Karpas-422 (cell line): ENCODE measurements around the gene ACTR3. TPM values are rescaled to one million over a fixed set of nuclear protein-coding genes. Genes with fewer than 3 reads are reported as not detected.

ENCODE experiments used
- DNase-seq: peaks from one replicate; pipeline ENCODE4 v3.0.0-alpha.2; 2015
- H2AFZ ChIP-seq: fragments of 200-600 bp; sonication (generic); 2 replicates; pipeline ENCODE4 v1.6.1; 2014; ENCODE audit warnings: antibody characterized with exemption, low read length, mixed read lengths
- H3K27ac ChIP-seq: fragments of 200-600 bp; sonication (generic); 2 replicates; pipeline ENCODE4 v1.5.1; 2014; ENCODE audit warnings: mild to moderate bottlenecking, low read length, moderate library complexity
- H3K27me3 ChIP-seq: fragments of 200-600 bp; sonication (generic); 2 replicates; pipeline ENCODE4 v1.6.1; 2014; ENCODE audit warnings: low read length, mixed read lengths
- H3K36me3 ChIP-seq: fragments of 200-600 bp; sonication (generic); 2 replicates; pipeline ENCODE4 v1.6.1; 2014; ENCODE audit warnings: low read length, mixed read lengths; ENCODE audit not compliant: insufficient read depth
- H3K4me1 ChIP-seq: fragments of 200-600 bp; sonication (generic); 2 replicates; pipeline ENCODE4 v1.6.1; 2014; ENCODE audit warnings: mild to moderate bottlenecking, low read length, mixed read lengths
- H3K4me2 ChIP-seq: fragments of 200-600 bp; sonication (generic); 2 replicates; pipeline ENCODE4 v1.6.1; 2014; ENCODE audit warnings: low read length, low read depth, mild to moderate bottlenecking; ENCODE audit not compliant: poor library complexity, severe bottlenecking
- H3K4me3 ChIP-seq: fragments of 200-600 bp; sonication (generic); 2 replicates; pipeline ENCODE4 v1.5.1; 2014; ENCODE audit warnings: mild to moderate bottlenecking, antibody characterized with exemption, low read length, mixed read lengths
- H3K79me2 ChIP-seq: fragments of 200-600 bp; sonication (generic); 2 replicates; pipeline ENCODE4 v1.6.1; 2014; ENCODE audit warnings: mild to moderate bottlenecking, low read length, mixed read lengths
- H3K9ac ChIP-seq: fragments of 200-600 bp; sonication (generic); 2 replicates; pipeline ENCODE4 v1.6.0; 2014; ENCODE audit warnings: low read length
- H3K9me2 ChIP-seq: fragments of 200-600 bp; sonication (generic), shearing (Covaris generic); replicated peaks from 2 replicates; pipeline ENCODE4 v1.6.0; 2014; ENCODE audit warnings: mild to moderate bottlenecking, low read length, moderate library complexity; ENCODE audit not compliant: insufficient read depth
- H3K9me3 ChIP-seq: fragments of 300-700, 200-600 bp; sonication (generic); 2 replicates; pipeline ENCODE4 v1.6.1; 2014; ENCODE audit warnings: low read length, mixed read lengths
- H4K20me1 ChIP-seq: fragments of 200-600 bp; sonication (generic); 2 replicates; pipeline ENCODE4 v1.6.1; 2014; ENCODE audit warnings: mild to moderate bottlenecking, antibody characterized with exemption, low read length, low read depth; ENCODE audit not compliant: insufficient read depth
- total RNA-seq: library from RNA; depleted of rRNA; stranded (reverse); fragments of >200 nt; shearing (Covaris generic); gene quantifications from 2 replicates; pipeline ENCODE4 v1.2.3, GENCODE V29; 2014; ENCODE audit warnings: low replicate concordance

ACTR3 gene
- total RNA-seq, 1 experiment from 2014 or later = 259 TPM

- H4K20me1 ChIP-seq = no peaks in the 10 kb centered on the region
- H2AFZ ChIP-seq = no peak overlapping the region
- H3K36me3 ChIP-seq = no peaks in the 10 kb centered on the region
- no peaks in the 10 kb centered on the region for H3K79me2 ChIP-seq
- H3K9ac ChIP-seq = no peak overlapping the region
- H3K4me3 ChIP-seq = no peak overlapping the region
- no peaks in the 10 kb centered on the region for H3K9me3 ChIP-seq
- H3K27ac ChIP-seq = no peak overlapping the region
- H3K4me1 ChIP-seq = peaks cover 8% of the 10 kb centered on the region
- H3K27me3 ChIP-seq = no peaks in the 10 kb centered on the region
- no peak for DNase-seq
- H3K9me2 ChIP-seq = no peaks in the 10 kb centered on the region
- no peak overlapping the region for H3K4me2 ChIP-seq
These were observed 11.1 kb upstream of the ACTR3 start for GRCh38 chr2:113878743-113879142.

GRCh38 chr2:113879457-113879856 lies 10.4 kb upstream of the ACTR3 start:
- DNase-seq = no peak
- H3K4me1 ChIP-seq = peaks cover 8% of the 10 kb centered on the region
- H3K36me3 ChIP-seq = no peaks in the 10 kb centered on the region
- H3K27ac ChIP-seq = no peak overlapping the region
- no peak overlapping the region for H3K4me2 ChIP-seq
- H3K27me3 ChIP-seq = no peaks in the 10 kb centered on the region
- no peaks in the 10 kb centered on the region for H3K9me2 ChIP-seq
- H2AFZ ChIP-seq = no peak overlapping the region
- no peak overlapping the region for H3K4me3 ChIP-seq
- H3K9me3 ChIP-seq = no peaks in the 10 kb centered on the region
- no peak overlapping the region for H3K9ac ChIP-seq
- H4K20me1 ChIP-seq = no peaks in the 10 kb centered on the region
- H3K79me2 ChIP-seq = no peaks in the 10 kb centered on the region

GRCh38 chr2:113886479-113887008 lies 3.3 kb upstream of the ACTR3 start:
- H3K27ac ChIP-seq = peak overlapping the region; percentile 90
- H3K4me3 ChIP-seq = peak overlapping the region; percentile 91
- H4K20me1 ChIP-seq = no peaks in the 10 kb centered on the region
- DNase-seq = peak; percentile 78
- peaks cover 39% of the 10 kb centered on the region for H3K4me1 ChIP-seq
- peak overlapping the region; percentile 96 for H3K9ac ChIP-seq
- H3K36me3 ChIP-seq = no peaks in the 10 kb centered on the region
- peak overlapping the region; percentile 81 for H3K4me2 ChIP-seq
- H3K9me2 ChIP-seq = no peaks in the 10 kb centered on the region
- no peak overlapping the region for H2AFZ ChIP-seq
- peaks cover 33% of the 10 kb centered on the region for H3K79me2 ChIP-seq
- H3K27me3 ChIP-seq = no peaks in the 10 kb centered on the region
- no peaks in the 10 kb centered on the region for H3K9me3 ChIP-seq

GRCh38 chr2:113887009-113887792 lies 2.7 kb upstream of the ACTR3 start:
- peak overlapping the region; percentile 81 for H3K4me2 ChIP-seq
- H3K79me2 ChIP-seq = peaks cover 40% of the 10 kb centered on the region
- H4K20me1 ChIP-seq = peaks cover 3% of the 10 kb centered on the region; the same call in 1 of the 2 replicates
- no peak for DNase-seq
- no peaks in the 10 kb centered on the region for H3K9me3 ChIP-seq
- H2AFZ ChIP-seq = no peak overlapping the region
- peaks cover 46% of the 10 kb centered on the region for H3K4me1 ChIP-seq
- peak overlapping the region; percentile 96 for H3K9ac ChIP-seq
- no peaks in the 10 kb centered on the region for H3K9me2 ChIP-seq
- no peaks in the 10 kb centered on the region for H3K27me3 ChIP-seq
- H3K27ac ChIP-seq = peak overlapping the region; percentile 90
- peak overlapping the region; percentile 91 for H3K4me3 ChIP-seq
- no peaks in the 10 kb centered on the region for H3K36me3 ChIP-seq

GRCh38 chr2:113888641-113889470 lies 1.0 kb upstream of the ACTR3 start:
- Histone ChIP-seq H3K9me3 (no peaks in the 10 kb centered on the region), H3K79me2 (peaks cover 57% of the 10 kb centered on the region), H4K20me1 (peaks cover 14% of the 10 kb centered on the region), H3K9ac (peak overlapping the region; percentile 96), H3K27ac (peak overlapping the region; percentile 90), H3K27me3 (no peaks in the 10 kb centered on the region), H3K4me3 (peak overlapping the region; percentile 91), H3K9me2 (no peaks in the 10 kb centered on the region), H3K4me2 (peak overlapping the region; percentile 81), H2AFZ (no peak overlapping the region), H3K4me1 (peaks cover 62% of the 10 kb centered on the region), H3K36me3 (peaks cover 10% of the 10 kb centered on the region; the same call in 1 of the 2 replicates)
- DNase-seq = peak; percentile 51

- peak overlapping the region; percentile 86 for H3K4me3 ChIP-seq
- H2AFZ ChIP-seq = no peak overlapping the region
- H3K4me1 ChIP-seq = peaks cover 73% of the 10 kb centered on the region
- H3K9me3 ChIP-seq = no peaks in the 10 kb centered on the region
- no peaks in the 10 kb centered on the region for H3K9me2 ChIP-seq
- peaks cover 73% of the 10 kb centered on the region for H3K79me2 ChIP-seq
- peaks cover 26% of the 10 kb centered on the region; the same call in 1 of the 2 replicates for H3K36me3 ChIP-seq
- peak; percentile 92 for DNase-seq
- H4K20me1 ChIP-seq = peaks cover 31% of the 10 kb centered on the region
- H3K9ac ChIP-seq = peak overlapping the region; percentile 97
- H3K27me3 ChIP-seq = no peaks in the 10 kb centered on the region
- H3K4me2 ChIP-seq = peak overlapping the region; percentile 94
- peak overlapping the region; percentile 94 for H3K27ac ChIP-seq
These were observed 655 bp downstream of the ACTR3 start for GRCh38 chr2:113890253-113891235.

- Histone ChIP-seq H3K9ac (peak overlapping the region; percentile 97), H3K79me2 (peaks cover 79% of the 10 kb centered on the region), H3K4me1 (peaks cover 75% of the 10 kb centered on the region), H3K36me3 (peaks cover 32% of the 10 kb centered on the region; the same call in 1 of the 2 replicates), H3K4me2 (peak overlapping the region; percentile 94), H3K9me3 (no peaks in the 10 kb centered on the region), H2AFZ (no peak overlapping the region), H3K27me3 (no peaks in the 10 kb centered on the region), H3K27ac (peak overlapping the region; percentile 94), H3K4me3 (peak overlapping the region; percentile 86), H4K20me1 (peaks cover 40% of the 10 kb centered on the region), H3K9me2 (no peaks in the 10 kb centered on the region)
- DNase-seq = no peak
These were observed 1.5 kb downstream of the ACTR3 start for GRCh38 chr2:113891265-113891959.
